Measurements from ENCODE around the gene RADIL. TPM values are rescaled to one million over a fixed set of nuclear protein-coding genes. Genes with fewer than 3 reads are reported as not detected.
A peak's percentile ranks its signal among the peaks of the same experiment; 100 is the strongest.

Gene RADIL
- total RNA-seq, 4 donors from 2014 or later, result 1.0 to 10.1 (median 6.6) TPM

- intact Hi-C loops (cut with DNase I; ENCODE audit: low total_unique reads), result no loop called here
Observed at GRCh38 chr7:4861227-4861626, 22.3 kb downstream of the RADIL start.

GRCh38 chr7:4857189-4857588 is 26.3 kb downstream of the RADIL start:
- no peak overlapping the region for H3K4me3 ChIP-seq
- intact Hi-C loops (cut with DNase I; ENCODE audit: low total_unique reads), result no loop called here
- H3K27me3 ChIP-seq, result no peaks in the 10 kb centered on the region
- H3K36me3 ChIP-seq, result no peaks in the 10 kb centered on the region
- no peaks in the 10 kb centered on the region for H3K4me1 ChIP-seq
- no peak for DNase-seq
- no peak overlapping the region for H3K27ac ChIP-seq
- no peak for TF ChIP-seq CTCF (IDR thresholded peaks at IDR 0.05)
- no peak for TF ChIP-seq POLR2A (IDR thresholded peaks at IDR 0.05)
- H3K9me3 ChIP-seq, result no peaks in the 10 kb centered on the region

More at GRCh38 chr7:4861227-4861626, 22.3 kb downstream of the RADIL start:
- H3K36me3 ChIP-seq, result no peaks in the 10 kb centered on the region
- no peaks in the 10 kb centered on the region for H3K9me3 ChIP-seq
- no peak for DNase-seq
- TF ChIP-seq CTCF (IDR thresholded peaks at IDR 0.05), result no peak
- no peak for TF ChIP-seq POLR2A (IDR thresholded peaks at IDR 0.05)
- H3K4me3 ChIP-seq, result peak overlapping the region in 1 of 2 donors; percentile 0
- no peaks in the 10 kb centered on the region for H3K4me1 ChIP-seq
- no peaks in the 10 kb centered on the region for H3K27me3 ChIP-seq
- no peak overlapping the region for H3K27ac ChIP-seq

- no peak for TF ChIP-seq POLR2A (IDR thresholded peaks at IDR 0.05)
- intact Hi-C loops (cut with DNase I; ENCODE audit: low total_unique reads), result no loop called here
- no peak overlapping the region for H3K4me3 ChIP-seq
- H3K27ac ChIP-seq, result no peak overlapping the region
- no peaks in the 10 kb centered on the region for H3K9me3 ChIP-seq
- no peaks in the 10 kb centered on the region for H3K27me3 ChIP-seq
- DNase-seq, result no peak
- H3K4me1 ChIP-seq, result no peaks in the 10 kb centered on the region
- no peaks in the 10 kb centered on the region for H3K36me3 ChIP-seq
Observed at GRCh38 chr7:4856336-4857057, 27.0 kb downstream of the RADIL start.

- TF ChIP-seq CTCF (IDR thresholded peaks at IDR 0.05) (no peak), POLR2A (IDR thresholded peaks at IDR 0.05) (no peak)
- Histone ChIP-seq H3K36me3 (no peaks in the 10 kb centered on the region), H3K4me3 (no peak overlapping the region), H3K27ac (no peak overlapping the region), H3K9me3 (no peaks in the 10 kb centered on the region), H3K4me1 (no peaks in the 10 kb centered on the region), H3K27me3 (no peaks in the 10 kb centered on the region)
- DNase-seq, result no peak
- intact Hi-C loops (cut with DNase I; ENCODE audit: low total_unique reads), result no loop called here
Observed at GRCh38 chr7:4854916-4855315, 28.6 kb downstream of the RADIL start.

DNA sequence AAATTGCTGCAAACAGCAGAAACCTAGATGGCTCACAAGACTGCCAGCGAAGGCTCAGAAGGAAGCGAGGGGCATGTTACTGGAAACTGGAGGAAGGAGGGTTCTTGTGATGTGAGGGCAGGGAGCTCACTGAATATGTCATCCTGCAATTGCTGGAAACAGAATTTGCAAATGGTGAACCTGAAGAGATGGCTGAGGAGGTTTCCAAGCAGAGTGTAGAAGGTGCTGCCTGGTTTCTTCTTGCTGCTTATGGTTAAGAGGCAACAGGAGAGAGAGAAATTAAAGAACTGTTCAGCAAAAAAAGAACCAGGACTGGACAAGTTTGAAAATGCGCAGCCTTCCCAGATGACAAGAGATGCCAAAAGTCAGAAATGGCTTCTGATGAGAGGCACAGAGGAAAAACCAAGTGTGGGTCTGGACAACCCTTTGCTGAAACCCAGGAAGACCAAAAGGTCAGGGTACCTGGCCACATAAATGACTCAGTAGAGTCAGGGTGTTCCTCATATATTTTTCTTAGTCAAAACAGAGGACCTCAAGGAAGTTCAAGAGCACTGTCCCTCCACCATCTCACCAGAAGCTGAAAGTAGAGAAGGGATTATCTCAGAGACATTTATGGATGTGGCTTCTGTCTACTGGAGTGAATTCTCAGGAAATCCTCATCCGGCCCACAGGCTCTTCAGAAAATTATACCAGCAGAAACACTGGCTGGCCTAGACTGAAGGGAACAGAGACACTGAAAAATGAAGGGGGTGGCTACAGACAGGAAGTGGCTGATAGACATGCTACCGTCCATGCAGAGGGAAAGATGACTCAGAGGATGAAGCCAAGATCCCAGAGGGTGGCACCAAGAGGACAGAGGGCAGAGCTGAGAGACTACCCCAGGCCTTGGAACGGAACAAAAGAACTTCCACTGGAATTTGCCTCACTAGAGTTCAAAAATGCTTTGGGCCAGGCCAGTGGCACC is 31.8 kb downstream of the RADIL start:
- intact Hi-C loops (cut with DNase I; ENCODE audit: low total_unique reads), result no loop called here
- no peak for DNase-seq
- Histone ChIP-seq H3K36me3 (no peaks in the 10 kb centered on the region), H3K4me1 (no peaks in the 10 kb centered on the region), H3K9me3 (no peaks in the 10 kb centered on the region), H3K27ac (no peak overlapping the region), H3K27me3 (no peaks in the 10 kb centered on the region), H3K4me3 (no peak overlapping the region)
- no peak for TF ChIP-seq CTCF (IDR thresholded peaks at IDR 0.05)
- no peak for TF ChIP-seq POLR2A (IDR thresholded peaks at IDR 0.05)

All from uterus (tissue), 4 donors.